Measurements from ENCODE around the gene PELO. TPM values are rescaled to one million over a fixed set of nuclear protein-coding genes. Genes with fewer than 3 reads are reported as not detected.

The PELO gene
- polyA plus RNA-seq, 1 experiment = 29.6 TPM

- ChIA-PET POLR2A (no interaction called here), CTCF (no interaction called here)
- DNase-seq (ENCODE audit: low read depth) = no peak
- Histone ChIP-seq H3K36me3 (ENCODE audit: control insufficient read depth, insufficient read depth, low read length) (no peaks in the 10 kb centered on the region), H3K27me3 (ENCODE audit: control insufficient read depth, insufficient read depth, low read length) (no peaks in the 10 kb centered on the region), H3K4me3 (ENCODE audit: low read depth, low read length) (no peak overlapping the region)
- TF ChIP-seq, protein P1, sequence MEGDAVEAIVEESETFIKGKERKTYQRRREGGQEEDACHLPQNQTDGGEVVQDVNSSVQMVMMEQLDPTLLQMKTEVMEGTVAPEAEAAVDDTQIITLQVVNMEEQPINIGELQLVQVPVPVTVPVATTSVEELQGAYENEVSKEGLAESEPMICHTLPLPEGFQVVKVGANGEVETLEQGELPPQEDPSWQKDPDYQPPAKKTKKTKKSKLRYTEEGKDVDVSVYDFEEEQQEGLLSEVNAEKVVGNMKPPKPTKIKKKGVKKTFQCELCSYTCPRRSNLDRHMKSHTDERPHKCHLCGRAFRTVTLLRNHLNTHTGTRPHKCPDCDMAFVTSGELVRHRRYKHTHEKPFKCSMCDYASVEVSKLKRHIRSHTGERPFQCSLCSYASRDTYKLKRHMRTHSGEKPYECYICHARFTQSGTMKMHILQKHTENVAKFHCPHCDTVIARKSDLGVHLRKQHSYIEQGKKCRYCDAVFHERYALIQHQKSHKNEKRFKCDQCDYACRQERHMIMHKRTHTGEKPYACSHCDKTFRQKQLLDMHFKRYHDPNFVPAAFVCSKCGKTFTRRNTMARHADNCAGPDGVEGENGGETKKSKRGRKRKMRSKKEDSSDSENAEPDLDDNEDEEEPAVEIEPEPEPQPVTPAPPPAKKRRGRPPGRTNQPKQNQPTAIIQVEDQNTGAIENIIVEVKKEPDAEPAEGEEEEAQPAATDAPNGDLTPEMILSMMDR (IDR thresholded peaks at IDR 0.05; ENCODE audit: insufficient read depth, low read depth, low read length) = no peak
These were observed 41.9 kb downstream of the PELO start for GRCh38 chr5:52829664-52830063.

DNA sequence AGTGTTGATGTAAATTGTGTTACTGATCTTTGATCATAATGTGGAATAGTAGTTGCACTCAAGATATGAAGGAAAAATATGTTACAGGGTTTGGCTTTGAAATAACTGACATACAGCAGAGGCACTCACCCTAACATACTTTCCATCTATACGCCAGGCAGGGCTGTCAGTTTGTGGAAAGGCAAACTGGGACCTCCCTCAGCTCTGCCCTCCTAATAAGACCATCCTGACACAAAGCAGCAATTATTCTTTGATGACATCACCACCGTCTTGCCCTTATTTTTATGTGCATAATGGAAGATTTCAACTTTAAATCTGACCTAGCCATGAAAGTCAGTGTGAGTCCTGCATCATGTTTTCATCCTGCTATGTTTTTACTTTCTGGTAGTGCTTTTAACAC lies 42.9 kb downstream of the PELO start:
- DNase-seq (ENCODE audit: low read depth) = no peak
- no peak overlapping the region for H3K4me3 ChIP-seq (ENCODE audit: low read depth, low read length)
- H3K36me3 ChIP-seq (ENCODE audit: control insufficient read depth, insufficient read depth, low read length) = no peaks in the 10 kb centered on the region
- POLR2A ChIA-PET = no interaction called here
- TF ChIP-seq, protein P1 (IDR thresholded peaks at IDR 0.05; ENCODE audit: insufficient read depth, low read depth, low read length) = no peak
- CTCF ChIA-PET = no interaction called here
- no peaks in the 10 kb centered on the region for H3K27me3 ChIP-seq (ENCODE audit: control insufficient read depth, insufficient read depth, low read length)

GRCh38 chr5:52831786-52832511 lies 44.2 kb downstream of the PELO start:
- DNase-seq (ENCODE audit: low read depth) = no peak
- POLR2A ChIA-PET = no interaction called here
- TF ChIP-seq, protein P1 (IDR thresholded peaks at IDR 0.05; ENCODE audit: insufficient read depth, low read depth, low read length) = no peak
- Histone ChIP-seq H3K36me3 (ENCODE audit: control insufficient read depth, insufficient read depth, low read length) (no peaks in the 10 kb centered on the region), H3K4me3 (ENCODE audit: low read depth, low read length) (no peak overlapping the region), H3K27me3 (ENCODE audit: control insufficient read depth, insufficient read depth, low read length) (no peaks in the 10 kb centered on the region)
- CTCF ChIA-PET = interaction anchor here (0.6 kb wide), 1 partner anchor 15 kb away, joined by 3 read pairs; no protein-coding TSS in a partner anchor

DNA sequence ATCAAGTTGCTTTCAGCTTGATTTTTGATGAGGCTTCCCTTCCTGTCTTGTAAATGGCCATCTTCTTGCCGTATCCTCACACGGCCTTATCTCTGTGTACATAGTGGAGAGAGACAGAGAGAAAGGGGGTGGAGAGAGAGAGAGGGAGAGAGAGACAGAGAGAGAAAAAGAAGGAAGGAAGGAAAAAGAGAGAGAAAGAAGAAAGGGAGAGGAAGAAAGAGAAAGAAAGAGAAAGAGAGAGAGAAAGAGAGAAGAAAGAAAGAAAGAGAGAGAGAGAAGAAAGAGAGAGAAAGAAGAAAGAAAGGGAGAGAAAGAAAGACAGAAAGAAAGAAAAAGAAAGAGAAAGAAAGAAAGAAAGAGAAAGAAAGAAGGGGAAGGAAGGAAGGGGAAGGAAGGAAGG lies 46.6 kb downstream of the PELO start:
- ChIA-PET POLR2A (no interaction called here), CTCF (no interaction called here)
- Histone ChIP-seq H3K4me3 (ENCODE audit: low read depth, low read length) (no peak overlapping the region), H3K36me3 (ENCODE audit: control insufficient read depth, insufficient read depth, low read length) (no peaks in the 10 kb centered on the region), H3K27me3 (ENCODE audit: control insufficient read depth, insufficient read depth, low read length) (no peaks in the 10 kb centered on the region)
- no peak for DNase-seq (ENCODE audit: low read depth)
- TF ChIP-seq, protein P1 (IDR thresholded peaks at IDR 0.05; ENCODE audit: insufficient read depth, low read depth, low read length) = no peak

- Histone ChIP-seq H3K36me3 (ENCODE audit: control insufficient read depth, insufficient read depth, low read length) (no peaks in the 10 kb centered on the region), H3K27me3 (ENCODE audit: control insufficient read depth, insufficient read depth, low read length) (no peaks in the 10 kb centered on the region), H3K4me3 (ENCODE audit: low read depth, low read length) (no peak overlapping the region)
- TF ChIP-seq, protein P1 (IDR thresholded peaks at IDR 0.05; ENCODE audit: insufficient read depth, low read depth, low read length) = no peak
- DNase-seq (ENCODE audit: low read depth) = no peak
- POLR2A ChIA-PET = no interaction called here
- CTCF ChIA-PET = no interaction called here
These were observed 49.4 kb downstream of the PELO start for GRCh38 chr5:52837068-52837467.

Other genes starting within 250 kb of the PELO start
- gene ITGA1, start within 50 bp of the PELO start, polyA plus RNA-seq (2011; rRNA removed) = 35.2 and 53.0 TPM in 2 replicates
- 5.3 and 10.1 TPM in 2 replicates for gene ITGA2, start 201.4 kb downstream of the PELO start, polyA plus RNA-seq (2011; rRNA removed)